CD8-positive, alpha-beta memory T cell (primary cell): Measurements from ENCODE around the gene FN1. TPM values are rescaled to one million over a fixed set of nuclear protein-coding genes. Genes with fewer than 3 reads are reported as not detected.
"Not testable (repeated sequence)": the region's sequence is repeated elsewhere in the genome, so short reads cannot be mapped to it uniquely, and the experiment has no call there.

Source experiments
- CTCF ChIA-PET: fragments of 350-600 bp; sonication (Branson Sonifier 250); formaldehyde crosslinking; loops from one replicate; lab custom pipeline; 2021; ENCODE audit warnings: antibody characterized with exemption; lab: Charles Lee
- POLR2A ChIA-PET: fragments of 350-600 bp; sonication (Branson Sonifier 250); formaldehyde crosslinking; loops from one replicate; lab custom pipeline; 2021; ENCODE audit warnings: antibody characterized with exemption; lab: Charles Lee
- DNase-seq, 5 donors: peaks; one replicate each; pipeline versions ENCODE4 v3.0.0 to v3.0.0-alpha.2; 2020 to 2022; ENCODE audit warnings: mixed read lengths in 1 of 5
- H3K27ac ChIP-seq: one replicate; pipeline ENCODE4 v1.7.0; 2013; ENCODE audit warnings: low read depth, mild to moderate bottlenecking, low read length, moderate library complexity
- H3K27me3 ChIP-seq: 2 replicates; pipeline ENCODE4 v1.7.0; 2013; ENCODE audit warnings: low read length, mild to moderate bottlenecking; ENCODE audit not compliant: insufficient read depth, poor library complexity, severe bottlenecking
- H3K36me3 ChIP-seq: 2 replicates; pipeline ENCODE4 v1.7.0; 2013; ENCODE audit warnings: mild to moderate bottlenecking, low read length, moderate library complexity; ENCODE audit not compliant: insufficient read depth
- H3K4me1 ChIP-seq: 2 replicates; pipeline ENCODE4 v1.7.0; 2013; ENCODE audit warnings: mild to moderate bottlenecking, low read length, moderate library complexity; ENCODE audit not compliant: insufficient read depth
- H3K4me3 ChIP-seq: 2 replicates; pipeline ENCODE4 v1.7.0; 2013; ENCODE audit warnings: mild to moderate bottlenecking, low read length
- H3K9me3 ChIP-seq: 2 replicates; pipeline ENCODE4 v1.7.0; 2013; ENCODE audit warnings: mild to moderate bottlenecking, low read length
- H3K27ac Mint-ChIP-seq, 8 donors: one replicate each; pipeline ENCODE4 v1.8.0; 2020 to 2021; ENCODE audit warnings: mixed read lengths in 8 of 8, mild to moderate bottlenecking in 6 of 8, inconsistent platforms in 3 of 8, moderate library complexity in 3 of 8
- H3K27me3 Mint-ChIP-seq, 2 donors: one replicate each; pipeline ENCODE4 v1.8.0; 2020 to 2021; ENCODE audit warnings: mixed read lengths in 2 of 2, mild to moderate bottlenecking in 1 of 2, moderate library complexity in 1 of 2
- H3K36me3 Mint-ChIP-seq, 3 donors: one replicate each; pipeline ENCODE4 v1.8.0; 2020 to 2021; ENCODE audit warnings: mixed read lengths in 3 of 3, inconsistent platforms in 1 of 3, mild to moderate bottlenecking in 1 of 3
- H3K4me1 Mint-ChIP-seq, 3 donors: one replicate each; pipeline ENCODE4 v1.8.0; 2020 to 2021; ENCODE audit warnings: mixed read lengths in 3 of 3, inconsistent platforms in 1 of 3, mild to moderate bottlenecking in 1 of 3
- H3K4me3 Mint-ChIP-seq, 7 donors: one replicate each; pipeline ENCODE4 v1.8.0; 2020 to 2021; ENCODE audit warnings: mixed read lengths in 7 of 7, mild to moderate bottlenecking in 6 of 7, moderate library complexity in 4 of 7, inconsistent platforms in 2 of 7
- H3K9me3 Mint-ChIP-seq, 5 donors: one replicate each; pipeline ENCODE4 v1.8.0; 2020 to 2022; ENCODE audit warnings: mixed read lengths in 5 of 5, mild to moderate bottlenecking in 3 of 5, moderate library complexity in 2 of 5, inconsistent platforms in 1 of 5
- polyA plus RNA-seq: library from polyadenylated mRNA; unstranded; fragments of 300-500 nt; fragmentation: Illumina TruSeq; gene quantifications from one replicate; pipeline ENCODE4 v1.2.3, GENCODE V29; 2021
- total RNA-seq, 2 experiments: library from RNA; stranded (reverse); gene quantifications; one replicate each; pipeline ENCODE4 v1.2.3, GENCODE V29; 2021

The FN1 gene
- total and polyA plus RNA-seq, 3 experiments from 2014 or later: 0.08 to 0.31 (median 0.18) TPM

DNA sequence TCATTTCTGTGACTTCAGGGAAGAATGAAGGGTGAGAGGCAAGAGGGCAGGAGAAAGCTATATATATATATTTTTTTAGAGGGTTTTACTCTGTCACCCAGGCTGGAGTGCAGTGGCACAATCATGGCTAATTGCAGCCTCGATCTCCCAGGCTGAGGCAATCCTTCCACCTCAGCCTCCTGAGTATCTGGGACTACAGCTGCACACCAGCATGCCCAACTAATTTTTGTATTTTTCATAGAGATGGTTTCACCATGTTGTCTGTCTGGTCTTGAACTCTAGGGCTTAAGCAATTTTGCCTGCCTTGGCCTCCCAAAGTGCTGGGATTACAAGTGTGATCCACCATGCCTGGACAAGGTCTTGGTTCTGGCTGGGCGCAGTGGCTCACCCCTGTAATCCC is 120.6 kb downstream of the FN1 start:
- H3K4me3 ChIP-seq: no peak overlapping the region
- no peak for DNase-seq
- peaks cover 8% of the 10 kb centered on the region for H3K36me3 ChIP-seq
- no peaks in the 10 kb centered on the region for H3K27me3 ChIP-seq
- Mint-ChIP-seq H3K4me1 (peaks cover 43 to 63% (median 50%) of the 10 kb centered on the region in 3 donors), H3K27me3 (no peaks in the 10 kb centered on the region), H3K27ac (peak overlapping the region in 5 of 8 donors; percentile 4 to 91 (median 16)), H3K36me3 (peaks cover 3 to 57% (median 17%) of the 10 kb centered on the region in 3 donors), H3K4me3 (peak overlapping the region in 1 of 7 donors; percentile 6), H3K9me3 (no peaks in the 10 kb centered on the region)
- H3K27ac ChIP-seq: no peak overlapping the region
- peaks cover 24% of the 10 kb centered on the region for H3K4me1 ChIP-seq
- ChIA-PET CTCF (no interaction called here), POLR2A (no interaction called here)
- H3K9me3 ChIP-seq: no peaks in the 10 kb centered on the region

GRCh38 chr2:215314896-215315295 is 121.0 kb downstream of the FN1 start:
- H3K9me3 ChIP-seq: no peaks in the 10 kb centered on the region
- POLR2A ChIA-PET: interaction anchor here (0.5 kb wide), 1 partner anchor 18 kb away, joined by 3 read pairs; no protein-coding TSS in a partner anchor
- H3K9me3 Mint-ChIP-seq: no peaks in the 10 kb centered on the region
- no peaks in the 10 kb centered on the region for H3K27me3 Mint-ChIP-seq
- peak overlapping the region in 7 of 8 donors; percentile 4 to 91 (median 16) for H3K27ac Mint-ChIP-seq
- DNase-seq: no peak
- H3K27me3 ChIP-seq: no peaks in the 10 kb centered on the region
- H3K36me3 ChIP-seq: peaks cover 8% of the 10 kb centered on the region
- H3K27ac ChIP-seq: no peak overlapping the region
- peak overlapping the region in 2 of 7 donors; percentile 6 to 36 for H3K4me3 Mint-ChIP-seq
- no peak overlapping the region for H3K4me3 ChIP-seq
- peaks cover 3 to 53% (median 15%) of the 10 kb centered on the region in 3 donors for H3K36me3 Mint-ChIP-seq
- peaks cover 41 to 60% (median 48%) of the 10 kb centered on the region in 3 donors for H3K4me1 Mint-ChIP-seq
- CTCF ChIA-PET: no interaction called here
- H3K4me1 ChIP-seq: peaks cover 24% of the 10 kb centered on the region

DNA sequence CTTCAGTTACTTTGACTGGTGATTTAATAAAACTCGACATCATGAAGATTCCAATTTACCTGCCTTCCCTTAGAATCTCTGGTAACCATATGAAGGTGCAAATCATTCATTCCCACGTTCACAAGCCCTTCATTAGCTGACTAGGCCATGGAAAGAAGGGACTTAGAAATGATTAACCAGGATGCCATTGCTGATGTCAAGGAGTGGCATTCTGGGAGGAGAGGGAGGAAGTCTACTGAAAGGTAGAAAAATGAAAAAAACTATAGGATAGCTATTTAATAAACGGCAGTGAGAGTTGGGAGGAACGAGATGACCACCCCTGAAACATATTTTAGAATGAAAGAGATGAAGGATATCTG is 122.6 kb downstream of the FN1 start:
- Histone ChIP-seq H3K4me1 (peaks cover 24% of the 10 kb centered on the region), H3K36me3 (peaks cover 5% of the 10 kb centered on the region), H3K27me3 (no peaks in the 10 kb centered on the region), H3K9me3 (no peaks in the 10 kb centered on the region), H3K27ac (no peak overlapping the region), H3K4me3 (no peak overlapping the region)
- POLR2A ChIA-PET: no interaction called here
- H3K9me3 Mint-ChIP-seq: no peaks in the 10 kb centered on the region
- peaks cover 38 to 52% (median 44%) of the 10 kb centered on the region in 3 donors for H3K4me1 Mint-ChIP-seq
- CTCF ChIA-PET: interaction anchor here (0.6 kb wide), 1 partner anchor 30 kb away, joined by 4 read pairs; no protein-coding TSS in a partner anchor
- peaks cover 0 to 39% (median 11%) of the 10 kb centered on the region in 3 donors for H3K36me3 Mint-ChIP-seq
- H3K27ac Mint-ChIP-seq: peak overlapping the region; percentile 20 to 96 (median 92)
- H3K27me3 Mint-ChIP-seq: no peaks in the 10 kb centered on the region
- no peak for DNase-seq
- peak overlapping the region; percentile 90 to 97 (median 95) for H3K4me3 Mint-ChIP-seq

- Mint-ChIP-seq H3K4me1 (peaks cover 34 to 41% (median 41%) of the 10 kb centered on the region in 3 donors), H3K27ac (peak within 1 kb of the TSS; percentile 81 to 96 (median 94)), H3K4me3 (peak within 1 kb of the TSS; percentile 91 to 97 (median 95)), H3K9me3 (no peaks in the 10 kb centered on the region), H3K36me3 (peaks cover 0 to 31% (median 11%) of the 10 kb centered on the region in 3 donors), H3K27me3 (no peaks in the 10 kb centered on the region)
- CTCF ChIA-PET: interaction anchor here (0.6 to 1.3 kb wide), 5 partner anchors 13 to 1055 kb away, joined by 3 to 5 read pairs (median 3); partner anchors contain the start of gene MREG
- POLR2A ChIA-PET: interaction anchor here (0.6 to 0.7 kb wide), 2 partner anchors 436 to 1041 kb away, joined by 3 read pairs; no protein-coding TSS in a partner anchor
- H3K27ac ChIP-seq: peak within 1 kb of the TSS; percentile 72
- H3K9me3 ChIP-seq: no peaks in the 10 kb centered on the region
- H3K27me3 ChIP-seq: no peaks in the 10 kb centered on the region
- peak within 1 kb of the TSS; percentile 99 for H3K4me3 ChIP-seq
- peaks cover 5% of the 10 kb centered on the region for H3K36me3 ChIP-seq
- H3K4me1 ChIP-seq: peaks cover 24% of the 10 kb centered on the region
- peak; percentile 84 to 90 (median 87) for DNase-seq
These were observed 124.1 kb downstream of the FN1 start, which contains the start of gene ATIC for GRCh38 chr2:215311625-215312396. Gene ATIC (plus strand): TSS chr2:215312059. CDS start chr2:215312143, 84 bp downstream.

DNA sequence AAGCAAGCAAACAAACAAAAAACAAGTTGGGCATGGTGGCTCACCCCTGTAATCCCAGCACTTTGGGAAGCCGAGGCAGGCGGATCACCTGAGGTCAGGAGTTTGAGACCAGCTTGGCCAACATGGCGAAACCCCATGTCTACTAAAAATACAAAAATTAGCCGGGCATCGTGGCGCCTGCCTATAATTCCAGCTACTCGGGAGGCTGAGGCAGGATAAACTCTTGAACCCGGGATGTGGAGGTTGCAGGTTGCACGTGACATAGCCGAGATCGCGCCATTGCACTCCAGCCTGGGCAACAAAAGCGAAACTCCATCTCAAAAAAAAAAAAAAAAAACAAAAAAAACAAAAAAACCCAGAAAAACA is 124.6 kb downstream of the FN1 start:
- Histone ChIP-seq H3K4me3 (peak overlapping the region; percentile 99), H3K27ac (peak overlapping the region; percentile 72), H3K4me1 (peaks cover 22% of the 10 kb centered on the region)
- ChIA-PET POLR2A (interaction anchor here (0.6 to 0.7 kb wide), 2 partner anchors 437 to 1042 kb away, joined by 3 read pairs; no protein-coding TSS in a partner anchor), CTCF (interaction anchor here (0.6 to 1.3 kb wide), 3 partner anchors 41 to 1055 kb away, joined by 3 to 5 read pairs (median 4); partner anchors contain the start of gene MREG)
- Mint-ChIP-seq H3K4me3 (peak overlapping the region; percentile 88 to 97 (median 92)), H3K36me3 (peaks cover 0 to 28% (median 11%) of the 10 kb centered on the region in 3 donors), H3K27ac (peak overlapping the region; percentile 78 to 94 (median 88)), H3K4me1 (peaks cover 32 to 38% (median 37%) of the 10 kb centered on the region in 3 donors)
- peak in 1 of 5 donors; percentile 49 for DNase-seq
- not testable (repeated sequence) for H3K27me3 ChIP-seq, H3K27me3 Mint-ChIP-seq, H3K9me3 ChIP-seq, H3K9me3 Mint-ChIP-seq, H3K36me3 ChIP-seq

Other genes with a start within 250 kb of the FN1 start
- gene ATIC, start 124.0 kb downstream of the FN1 start, total RNA-seq: 100 to 1,000 TPM; 298 to 315 TPM
- 151 TPM for gene ATIC, start 124.0 kb downstream of the FN1 start, polyA plus RNA-seq